Measurements from ENCODE around the gene RPS14. TPM values are rescaled to one million over a fixed set of nuclear protein-coding genes. Genes with fewer than 3 reads are reported as not detected.

Gene RPS14
- total RNA-seq, 4 donors from 2014 or later = 2,464 to 2,979 (median 2,566) TPM

DNA sequence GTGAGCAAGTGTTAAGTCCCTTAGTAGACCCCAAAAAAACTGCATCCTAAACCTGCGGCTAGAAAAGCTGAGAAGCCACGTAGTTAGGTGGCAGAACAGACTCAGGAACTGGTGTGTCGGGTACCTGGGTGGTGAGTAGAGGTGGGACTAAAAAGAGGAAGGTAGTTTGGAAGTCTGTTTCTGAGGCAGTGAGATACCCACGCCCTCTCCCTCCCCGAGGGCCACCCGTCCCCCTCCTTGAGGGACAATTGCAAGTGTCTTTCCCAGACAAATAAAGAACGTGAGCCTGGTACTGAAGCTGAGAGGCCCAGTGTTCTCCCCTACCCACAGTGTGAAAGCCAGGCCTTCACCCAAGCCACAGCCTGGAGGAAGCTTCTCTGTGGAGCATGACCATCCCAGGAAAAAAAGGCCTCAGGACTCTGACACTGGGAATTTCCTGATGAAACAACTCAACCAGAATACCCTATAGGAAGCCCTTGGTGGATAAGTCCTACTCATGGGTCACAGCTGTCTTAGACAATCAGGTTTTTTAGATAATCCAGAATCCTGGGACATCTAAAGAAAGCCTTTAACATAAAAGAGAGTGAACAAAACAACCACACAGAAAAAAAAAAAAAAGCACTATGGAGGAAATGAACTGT lies 29.8 kb downstream of the RPS14 start:
- TF ChIP-seq, protein P1, sequence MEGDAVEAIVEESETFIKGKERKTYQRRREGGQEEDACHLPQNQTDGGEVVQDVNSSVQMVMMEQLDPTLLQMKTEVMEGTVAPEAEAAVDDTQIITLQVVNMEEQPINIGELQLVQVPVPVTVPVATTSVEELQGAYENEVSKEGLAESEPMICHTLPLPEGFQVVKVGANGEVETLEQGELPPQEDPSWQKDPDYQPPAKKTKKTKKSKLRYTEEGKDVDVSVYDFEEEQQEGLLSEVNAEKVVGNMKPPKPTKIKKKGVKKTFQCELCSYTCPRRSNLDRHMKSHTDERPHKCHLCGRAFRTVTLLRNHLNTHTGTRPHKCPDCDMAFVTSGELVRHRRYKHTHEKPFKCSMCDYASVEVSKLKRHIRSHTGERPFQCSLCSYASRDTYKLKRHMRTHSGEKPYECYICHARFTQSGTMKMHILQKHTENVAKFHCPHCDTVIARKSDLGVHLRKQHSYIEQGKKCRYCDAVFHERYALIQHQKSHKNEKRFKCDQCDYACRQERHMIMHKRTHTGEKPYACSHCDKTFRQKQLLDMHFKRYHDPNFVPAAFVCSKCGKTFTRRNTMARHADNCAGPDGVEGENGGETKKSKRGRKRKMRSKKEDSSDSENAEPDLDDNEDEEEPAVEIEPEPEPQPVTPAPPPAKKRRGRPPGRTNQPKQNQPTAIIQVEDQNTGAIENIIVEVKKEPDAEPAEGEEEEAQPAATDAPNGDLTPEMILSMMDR (IDR thresholded peaks at IDR 0.05; ENCODE audit: low read depth) = no peak

DNA sequence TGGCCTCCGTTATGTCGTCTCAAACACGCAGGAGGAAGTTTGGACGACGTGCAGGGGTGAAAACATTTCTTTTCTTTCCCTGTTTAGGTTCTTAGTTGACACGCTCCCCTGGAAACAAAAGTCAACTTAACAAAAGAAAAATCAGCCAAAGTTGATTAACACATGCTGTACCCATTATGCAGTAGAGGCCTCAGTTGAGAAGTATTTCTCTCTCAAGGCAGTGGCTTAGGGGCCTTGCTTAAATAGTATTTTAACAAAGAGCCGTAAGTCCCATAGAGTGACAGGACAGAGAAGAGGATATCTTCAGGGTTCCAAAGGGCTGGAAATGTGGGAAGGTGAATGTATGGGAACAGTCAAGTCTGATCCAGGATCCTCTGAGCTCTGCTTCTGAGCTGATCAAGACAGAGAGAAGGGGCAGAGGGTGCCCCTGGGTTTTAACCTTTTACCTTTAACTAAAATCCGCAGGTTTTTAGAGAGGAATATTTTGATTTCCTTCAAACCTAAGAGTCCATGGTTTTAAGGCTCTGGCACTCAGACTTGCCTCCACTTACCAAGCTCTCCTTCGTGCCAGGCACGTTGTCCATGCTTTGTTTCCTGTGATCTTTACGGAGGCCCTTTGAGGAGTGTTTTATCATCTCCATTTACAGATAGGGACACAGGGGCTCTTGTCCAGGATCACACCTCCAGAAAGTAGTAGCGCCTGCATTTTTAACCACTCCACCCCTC lies 36.2 kb downstream of the RPS14 start:
- TF ChIP-seq, protein P1 (IDR thresholded peaks at IDR 0.05; ENCODE audit: low read depth) = no peak

DNA sequence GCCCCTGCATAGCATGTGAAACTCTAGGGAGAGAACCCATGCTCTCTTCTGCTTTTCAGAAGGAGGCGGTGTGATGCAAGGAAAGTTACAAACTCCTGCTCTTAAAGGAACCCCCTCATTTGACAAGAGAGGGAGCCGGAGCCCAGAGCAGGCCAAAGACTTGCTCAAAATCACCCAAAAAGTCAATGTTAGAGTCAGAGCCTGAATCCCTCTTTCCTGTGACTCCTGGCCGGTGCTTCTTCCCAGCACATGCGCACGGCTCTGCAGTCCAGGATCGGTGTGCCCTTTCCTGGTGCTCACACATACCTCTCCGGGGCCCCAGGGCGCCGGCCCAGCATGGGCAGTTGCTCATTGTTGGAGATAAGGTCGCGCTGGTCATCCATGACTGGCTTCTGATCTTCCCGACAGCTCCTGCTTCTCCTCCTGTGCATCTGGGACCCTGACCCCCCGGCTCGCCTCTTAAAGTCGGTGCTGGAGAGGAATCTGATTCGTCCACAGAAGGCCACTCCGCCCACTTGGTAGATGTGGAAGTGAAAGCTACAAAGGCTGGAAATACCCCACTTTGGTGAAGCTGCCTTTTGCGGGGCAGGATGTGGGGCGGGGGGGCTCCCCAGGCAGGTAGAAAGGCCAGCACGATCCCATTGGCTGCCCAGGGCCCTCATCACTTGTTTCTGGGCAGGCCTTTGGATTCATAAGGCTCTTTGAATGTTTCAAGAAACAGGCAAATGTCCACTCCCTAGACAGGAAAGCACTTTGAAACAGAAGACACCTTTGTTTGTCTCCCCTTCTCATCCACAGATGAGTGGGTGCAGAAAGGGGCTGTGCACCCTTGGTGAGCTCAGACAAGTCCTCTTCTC lies 37.0 kb downstream of the RPS14 start, which contains the start of gene CD74:
Gene CD74, minus strand, starts transcription at position 592 of the 857 bp plus-strand sequence. Its CDS starts 161 bp downstream, at position 431.
- TF ChIP-seq, protein P1 (IDR thresholded peaks at IDR 0.05; ENCODE audit: low read depth) = no peak

DNA sequence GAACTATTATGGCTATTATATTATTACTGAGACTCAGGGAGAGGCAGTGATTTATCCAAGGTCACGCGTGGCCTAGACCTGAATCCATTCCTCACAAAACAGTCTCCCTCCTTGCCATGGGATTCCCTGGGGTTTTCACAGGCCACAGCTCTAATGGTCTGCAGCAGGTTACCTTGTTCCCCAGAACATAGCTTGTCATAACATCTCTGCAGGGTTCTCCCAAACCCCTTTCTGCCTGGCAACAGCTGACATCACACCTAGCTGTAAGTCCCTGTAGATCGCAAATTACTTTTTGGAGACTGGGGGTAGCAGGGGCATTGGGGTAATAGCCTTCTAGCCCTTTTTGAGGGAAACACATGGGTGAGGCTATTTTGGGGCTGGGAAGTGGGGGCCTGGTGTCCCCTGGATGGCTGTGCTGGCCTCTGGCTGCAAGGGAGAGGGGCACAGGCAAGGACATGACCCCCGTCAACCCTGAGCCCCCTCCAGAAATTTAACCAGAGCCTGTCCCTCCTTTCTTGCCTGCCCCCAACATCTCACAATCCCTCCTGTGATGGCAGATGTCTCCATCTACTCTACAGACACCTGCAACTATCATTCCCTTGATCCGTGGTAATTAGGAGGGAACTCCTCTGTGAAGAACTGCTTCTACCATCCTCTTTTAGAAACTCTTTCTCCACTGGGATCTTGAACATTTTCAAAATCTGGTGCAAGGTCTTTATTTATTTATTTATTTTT lies 38.1 kb downstream of the RPS14 start:
- TF ChIP-seq, protein P1 (IDR thresholded peaks at IDR 0.05; ENCODE audit: low read depth) = no peak

DNA sequence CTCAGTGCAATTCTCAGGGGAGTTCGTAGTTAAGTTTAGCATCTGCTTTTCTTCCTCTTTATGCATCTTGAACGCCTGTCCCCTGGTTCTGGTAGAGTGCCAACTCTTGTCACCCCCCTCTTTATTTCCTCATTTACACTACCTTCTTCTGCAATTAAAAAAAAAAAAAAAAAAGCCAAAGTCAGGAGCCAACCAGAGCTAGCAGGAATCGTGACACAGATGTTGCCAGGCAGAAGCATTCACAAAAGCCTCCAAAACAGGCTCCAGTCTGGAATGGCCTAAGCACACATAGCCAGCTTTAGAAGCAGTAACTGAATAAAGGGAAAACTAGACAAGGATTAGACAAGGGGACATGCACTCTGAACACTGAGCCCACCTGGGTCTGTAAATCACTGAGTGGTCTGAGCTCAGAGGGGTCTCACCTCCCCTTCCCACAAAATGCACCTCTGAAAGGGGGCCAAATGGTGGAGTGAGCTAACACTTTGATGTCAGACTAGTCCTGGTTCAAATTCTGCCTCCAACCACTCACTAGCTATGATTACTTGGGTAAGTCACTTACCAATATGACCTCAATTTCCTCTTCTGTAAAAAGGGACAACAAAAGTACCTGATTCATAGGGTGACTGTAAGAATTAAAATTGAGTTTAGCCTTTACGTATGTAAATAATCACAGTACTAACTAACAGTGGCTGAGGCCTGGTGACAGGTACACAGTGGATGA lies 38.9 kb downstream of the RPS14 start:
- TF ChIP-seq, protein P1 (IDR thresholded peaks at IDR 0.05; ENCODE audit: low read depth) = no peak

DNA sequence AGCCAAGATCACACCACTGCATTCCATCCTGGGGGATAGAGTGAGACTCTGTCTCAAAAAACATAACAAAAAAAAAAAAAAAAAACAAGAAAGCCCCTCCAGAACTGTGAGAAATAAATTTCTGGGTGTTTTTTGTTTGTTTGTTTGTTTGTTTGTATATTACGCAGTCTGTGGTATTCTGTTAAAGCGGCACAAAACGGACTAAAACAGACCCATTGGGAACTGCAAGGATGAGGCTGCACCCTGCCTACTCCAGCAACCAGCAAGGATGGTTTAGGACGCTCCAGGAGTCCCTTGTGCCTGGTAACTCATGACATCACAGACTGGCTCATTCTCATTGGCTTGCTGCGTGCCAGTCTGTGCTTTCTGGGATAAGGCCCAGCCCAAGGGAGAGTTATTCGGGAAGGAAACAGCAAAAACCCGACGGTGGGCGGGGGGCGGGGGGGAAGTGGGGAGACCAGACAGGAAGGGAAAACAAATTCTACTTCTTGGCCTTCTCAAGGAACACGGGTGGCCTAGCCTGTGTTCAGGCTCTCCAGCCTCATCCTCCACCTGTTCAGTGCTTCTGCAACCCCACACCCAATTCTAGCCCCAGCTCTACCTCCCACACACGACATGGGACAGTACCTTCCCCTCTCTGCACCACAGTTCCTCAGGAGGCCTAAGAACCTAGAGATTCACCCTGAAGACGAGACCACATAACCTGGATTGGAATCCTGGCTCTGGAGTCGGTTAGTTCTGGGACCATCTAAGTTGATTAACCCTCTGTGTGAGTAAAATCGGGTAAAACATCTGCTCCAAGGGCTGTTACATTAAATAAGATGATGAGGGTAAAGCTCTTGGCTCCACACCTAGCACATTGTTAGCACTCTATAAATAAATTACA lies 39.7 kb downstream of the RPS14 start:
- TF ChIP-seq, protein P1 (IDR thresholded peaks at IDR 0.05; ENCODE audit: low read depth) = no peak
